Gastroesophageal sphincter (tissue), 3 donors: ENCODE results near the gene LPIN1.

Source experiments
- POLR2AphosphoS5 ChIP-seq: sonication (generic); formaldehyde crosslinking; IDR thresholded peaks from one replicate; pipeline ENCODE4 v1.6.1; 2017; ENCODE audit warnings: antibody characterized with exemption
- TF ChIP-seq, protein P1 (sequence below), 4 experiments: fragments of 200-600 bp in 2 of 4; fragments of 450-650 bp in 2 of 4; sonication (generic) in 1 of 4; IDR thresholded peaks; one replicate each; pipeline ENCODE4 v1.5.1; 2017 to 2019; ENCODE audit warnings: antibody characterized with exemption in 4 of 4, mild to moderate bottlenecking in 2 of 4, moderate library complexity in 2 of 4

- TF ChIP-seq POLR2AphosphoS5: no peak
- TF ChIP-seq, protein P1, sequence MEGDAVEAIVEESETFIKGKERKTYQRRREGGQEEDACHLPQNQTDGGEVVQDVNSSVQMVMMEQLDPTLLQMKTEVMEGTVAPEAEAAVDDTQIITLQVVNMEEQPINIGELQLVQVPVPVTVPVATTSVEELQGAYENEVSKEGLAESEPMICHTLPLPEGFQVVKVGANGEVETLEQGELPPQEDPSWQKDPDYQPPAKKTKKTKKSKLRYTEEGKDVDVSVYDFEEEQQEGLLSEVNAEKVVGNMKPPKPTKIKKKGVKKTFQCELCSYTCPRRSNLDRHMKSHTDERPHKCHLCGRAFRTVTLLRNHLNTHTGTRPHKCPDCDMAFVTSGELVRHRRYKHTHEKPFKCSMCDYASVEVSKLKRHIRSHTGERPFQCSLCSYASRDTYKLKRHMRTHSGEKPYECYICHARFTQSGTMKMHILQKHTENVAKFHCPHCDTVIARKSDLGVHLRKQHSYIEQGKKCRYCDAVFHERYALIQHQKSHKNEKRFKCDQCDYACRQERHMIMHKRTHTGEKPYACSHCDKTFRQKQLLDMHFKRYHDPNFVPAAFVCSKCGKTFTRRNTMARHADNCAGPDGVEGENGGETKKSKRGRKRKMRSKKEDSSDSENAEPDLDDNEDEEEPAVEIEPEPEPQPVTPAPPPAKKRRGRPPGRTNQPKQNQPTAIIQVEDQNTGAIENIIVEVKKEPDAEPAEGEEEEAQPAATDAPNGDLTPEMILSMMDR (IDR thresholded peaks at IDR 0.05): no peak
These were observed 32.0 kb downstream of the LPIN1 start for GRCh38 chr2:11778416-11778815.
